OCI-LY3 (cell line): Measurements from ENCODE around the gene MYO15A.

Source experiments
- EZH2phosphoT487 ChIP-seq: fragments of 200-600 bp; shearing (Covaris generic); IDR thresholded peaks from 2 replicates; pipeline ENCODE4 v1.6.1; 2018; ENCODE audit warnings: antibody characterized with exemption, mixed run types, low read depth
- TF ChIP-seq, protein P1 (sequence below): fragments of 200-600, 300-600 bp; sonication (generic); IDR thresholded peaks from 2 replicates; pipeline ENCODE4 v1.5.1; 2014; ENCODE audit warnings: antibody characterized with exemption, low read length, low read depth

DNA sequence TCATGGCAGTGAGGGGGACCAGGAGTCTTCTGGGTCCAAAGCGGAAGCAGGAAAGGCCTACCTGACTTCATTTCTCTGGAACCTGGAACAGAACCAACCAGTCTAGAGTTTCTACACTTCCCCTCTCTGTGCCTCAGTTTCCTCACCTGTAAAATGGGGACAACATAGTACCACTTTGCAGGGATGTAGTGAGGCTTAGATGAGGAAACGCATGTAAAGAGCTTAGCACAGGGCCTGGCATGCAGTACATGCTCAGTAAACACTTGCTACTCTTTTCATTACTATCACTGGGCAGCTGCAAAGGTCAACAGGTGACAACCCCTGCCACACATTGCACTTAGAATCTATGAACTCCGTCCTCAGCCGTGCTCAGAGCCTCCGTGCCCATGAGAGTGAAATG, 24.2 kb downstream of the MYO15A start:
- TF ChIP-seq, protein P1, sequence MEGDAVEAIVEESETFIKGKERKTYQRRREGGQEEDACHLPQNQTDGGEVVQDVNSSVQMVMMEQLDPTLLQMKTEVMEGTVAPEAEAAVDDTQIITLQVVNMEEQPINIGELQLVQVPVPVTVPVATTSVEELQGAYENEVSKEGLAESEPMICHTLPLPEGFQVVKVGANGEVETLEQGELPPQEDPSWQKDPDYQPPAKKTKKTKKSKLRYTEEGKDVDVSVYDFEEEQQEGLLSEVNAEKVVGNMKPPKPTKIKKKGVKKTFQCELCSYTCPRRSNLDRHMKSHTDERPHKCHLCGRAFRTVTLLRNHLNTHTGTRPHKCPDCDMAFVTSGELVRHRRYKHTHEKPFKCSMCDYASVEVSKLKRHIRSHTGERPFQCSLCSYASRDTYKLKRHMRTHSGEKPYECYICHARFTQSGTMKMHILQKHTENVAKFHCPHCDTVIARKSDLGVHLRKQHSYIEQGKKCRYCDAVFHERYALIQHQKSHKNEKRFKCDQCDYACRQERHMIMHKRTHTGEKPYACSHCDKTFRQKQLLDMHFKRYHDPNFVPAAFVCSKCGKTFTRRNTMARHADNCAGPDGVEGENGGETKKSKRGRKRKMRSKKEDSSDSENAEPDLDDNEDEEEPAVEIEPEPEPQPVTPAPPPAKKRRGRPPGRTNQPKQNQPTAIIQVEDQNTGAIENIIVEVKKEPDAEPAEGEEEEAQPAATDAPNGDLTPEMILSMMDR = no peak
- no peak for TF ChIP-seq EZH2phosphoT487
